ENCODE results near the gene EN2.
"Not testable (repeated sequence)": the region's sequence is repeated elsewhere in the genome, so short reads cannot be mapped to it uniquely, and the experiment has no call there.

The EN2 gene

DNA sequence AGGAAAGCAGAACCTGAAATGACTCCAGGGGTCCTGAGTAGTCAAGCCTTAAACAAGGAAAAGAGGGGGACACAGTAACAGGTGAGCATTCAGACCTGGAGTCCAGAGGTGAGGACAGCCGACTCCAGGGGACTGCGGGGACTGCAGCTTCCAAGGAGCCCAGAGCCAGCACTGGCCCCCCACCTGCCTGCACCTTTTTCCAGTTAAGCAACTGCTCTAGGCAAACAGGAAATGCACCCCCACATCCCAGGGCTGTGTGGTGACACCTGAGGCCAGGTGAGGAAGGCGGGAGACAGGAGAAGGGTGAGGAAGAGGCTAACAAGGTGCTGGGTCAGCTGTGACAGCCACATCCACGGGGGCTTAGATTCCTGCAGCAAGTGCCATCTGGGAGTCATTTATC lies 20.1 kb upstream of the EN2 start:
- Mint-ChIP-seq H3K36me3 (no peaks in the 10 kb centered on the region), H3K9me3 (no peaks in the 10 kb centered on the region), H3K4me1 (no peaks in the 10 kb centered on the region), H3K27me3 (peaks cover 62% of the 10 kb centered on the region), H3K27ac (no peak overlapping the region), H3K4me3 (no peak overlapping the region)
- no peak for DNase-seq
- CTCF ChIA-PET = no interaction called here

- H3K36me3 Mint-ChIP-seq = no peaks in the 10 kb centered on the region
- CTCF ChIA-PET = no interaction called here
- no peaks in the 10 kb centered on the region for H3K9me3 Mint-ChIP-seq
- no peak for DNase-seq
- H3K4me1 Mint-ChIP-seq = no peaks in the 10 kb centered on the region
- no peak overlapping the region for H3K4me3 Mint-ChIP-seq
- H3K27ac Mint-ChIP-seq = no peak overlapping the region
- peaks cover 62% of the 10 kb centered on the region for H3K27me3 Mint-ChIP-seq
These were observed 19.2 kb upstream of the EN2 start for GRCh38 chr7:155438777-155439176.

DNA sequence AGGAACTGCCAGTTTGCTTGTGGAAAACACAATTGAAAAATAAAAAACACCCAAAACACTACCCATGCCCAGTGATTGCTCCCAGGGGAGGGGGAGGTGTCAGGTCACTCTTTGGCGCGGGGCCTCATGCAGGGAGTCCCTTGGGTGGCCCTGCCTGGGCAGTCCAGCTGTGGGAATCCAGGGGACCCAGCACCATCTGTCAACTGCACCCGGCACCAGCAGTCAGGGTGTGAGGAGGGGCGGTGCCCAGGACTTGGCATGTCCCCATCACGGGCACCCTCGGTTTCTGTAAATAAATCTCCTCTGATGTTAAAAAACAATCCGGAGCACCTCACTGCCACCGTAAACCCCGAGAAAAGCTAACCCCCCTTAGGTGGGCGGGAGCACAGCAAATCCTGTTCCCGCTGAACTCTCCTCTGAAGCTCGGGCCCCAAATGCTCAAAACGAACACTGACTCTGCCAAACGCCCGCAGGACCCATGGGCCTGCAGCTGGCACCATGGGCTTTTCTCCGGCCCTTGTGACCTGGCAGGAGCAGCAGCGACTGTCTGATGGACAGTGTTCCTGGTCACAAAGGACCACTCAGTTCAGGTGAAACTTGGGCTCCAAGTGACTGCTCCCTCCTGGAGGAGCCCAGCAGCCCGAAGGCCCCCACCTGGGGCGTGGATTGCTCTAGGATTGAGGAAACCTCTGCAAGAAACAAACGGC lies 18.5 kb upstream of the EN2 start:
- Mint-ChIP-seq H3K4me1 (no peaks in the 10 kb centered on the region), H3K36me3 (no peaks in the 10 kb centered on the region), H3K4me3 (no peak overlapping the region), H3K27me3 (peaks cover 62% of the 10 kb centered on the region), H3K9me3 (no peaks in the 10 kb centered on the region), H3K27ac (no peak overlapping the region)
- no peak for DNase-seq
- CTCF ChIA-PET = no interaction called here

DNA sequence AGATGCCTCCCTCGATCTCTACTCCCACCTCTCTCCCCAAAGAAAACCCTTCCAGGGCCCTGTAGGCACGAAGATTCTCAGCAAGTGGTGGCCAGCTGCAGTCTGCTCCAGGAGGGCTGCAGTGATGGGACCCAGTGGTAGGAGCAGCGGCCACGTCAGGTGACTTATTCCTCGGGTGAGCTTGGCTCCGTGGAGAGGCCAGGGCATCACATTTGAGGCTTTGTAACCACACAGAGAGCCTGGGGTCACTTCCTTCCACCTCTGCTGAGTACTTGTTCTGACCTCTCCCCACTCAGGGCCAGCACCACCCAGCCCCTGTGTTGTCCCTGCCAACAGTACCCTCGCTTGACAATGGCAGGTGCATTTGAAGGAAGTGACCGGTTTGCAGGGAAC lies 17.9 kb upstream of the EN2 start:
- no peak overlapping the region for H3K27ac Mint-ChIP-seq
- no peak overlapping the region for H3K4me3 Mint-ChIP-seq
- CTCF ChIA-PET = no interaction called here
- H3K9me3 Mint-ChIP-seq = no peaks in the 10 kb centered on the region
- no peaks in the 10 kb centered on the region for H3K4me1 Mint-ChIP-seq
- H3K36me3 Mint-ChIP-seq = no peaks in the 10 kb centered on the region
- peaks cover 68% of the 10 kb centered on the region for H3K27me3 Mint-ChIP-seq
- no peak for DNase-seq

DNA sequence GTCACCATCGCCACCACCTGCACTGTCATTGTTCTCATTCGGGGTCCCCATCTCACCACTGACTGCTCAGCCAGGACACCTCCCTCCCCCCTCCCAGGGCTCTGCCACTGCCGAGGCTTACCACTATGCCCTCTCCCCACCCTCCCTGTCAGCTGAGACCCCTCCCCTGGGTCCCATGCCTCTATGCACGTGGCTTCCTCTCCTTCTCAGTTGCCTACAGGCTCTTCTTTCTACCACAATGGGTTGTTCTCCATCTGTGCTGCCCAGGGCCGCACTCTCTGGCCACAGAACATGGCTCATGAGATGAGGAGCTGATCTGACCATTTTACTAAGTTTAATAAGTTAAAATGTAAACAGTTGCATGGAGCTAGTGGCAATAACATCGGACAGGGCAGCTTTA lies 16.1 kb upstream of the EN2 start:
- CTCF ChIA-PET = no interaction called here
- Mint-ChIP-seq H3K4me1 (no peaks in the 10 kb centered on the region), H3K27ac (no peak overlapping the region), H3K27me3 (peaks cover 78% of the 10 kb centered on the region), H3K36me3 (no peaks in the 10 kb centered on the region), H3K9me3 (no peaks in the 10 kb centered on the region), H3K4me3 (no peak overlapping the region)
- no peak for DNase-seq

- CTCF ChIA-PET = interaction anchor here (0.5 kb wide), 1 partner anchor 884 kb away, joined by 3 read pairs; no protein-coding TSS in a partner anchor
- Mint-ChIP-seq H3K4me1 (no peaks in the 10 kb centered on the region), H3K9me3 (no peaks in the 10 kb centered on the region), H3K27me3 (peaks cover 80% of the 10 kb centered on the region), H3K27ac (no peak overlapping the region), H3K4me3 (no peak overlapping the region), H3K36me3 (no peaks in the 10 kb centered on the region)
- no peak for DNase-seq
These were observed 13.2 kb upstream of the EN2 start for GRCh38 chr7:155444746-155445145.

DNA sequence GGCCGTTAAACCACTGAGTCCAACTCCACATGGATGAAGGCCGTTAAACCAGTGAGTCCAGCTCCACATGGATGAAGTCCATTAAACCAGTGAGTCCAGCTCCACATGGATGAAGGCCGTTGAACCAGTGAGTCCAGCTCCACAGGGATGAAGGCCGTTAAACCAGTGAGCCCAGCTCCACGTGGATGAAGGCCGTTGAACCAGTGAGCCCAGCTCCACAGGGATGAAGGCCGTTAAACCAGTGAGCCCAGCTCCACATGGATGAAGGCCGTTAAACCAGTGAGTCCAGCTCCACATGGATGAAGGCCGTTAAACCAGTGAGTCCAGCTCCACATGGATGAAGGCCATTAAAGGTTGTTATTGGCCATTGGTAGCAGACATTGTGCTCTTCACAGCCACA lies 12.3 kb upstream of the EN2 start:
- H3K4me3 Mint-ChIP-seq, H3K9me3 Mint-ChIP-seq, H3K4me1 Mint-ChIP-seq, H3K36me3 Mint-ChIP-seq, H3K27ac Mint-ChIP-seq, DNase-seq, CTCF ChIA-PET: not testable (repeated sequence)
- H3K27me3 Mint-ChIP-seq = peaks cover 80% of the 10 kb centered on the region

- H3K4me3 Mint-ChIP-seq = peak overlapping the region; percentile 27
- H3K9me3 Mint-ChIP-seq = no peaks in the 10 kb centered on the region
- H3K36me3 Mint-ChIP-seq = no peaks in the 10 kb centered on the region
- no peaks in the 10 kb centered on the region for H3K4me1 Mint-ChIP-seq
- DNase-seq = no peak
- CTCF ChIA-PET = interaction anchor here (0.9 kb wide), 1 partner anchor 18 kb away, joined by 3 read pairs; no protein-coding TSS in a partner anchor
- peak overlapping the region; percentile 83 for H3K27ac Mint-ChIP-seq
- peaks cover 84% of the 10 kb centered on the region for H3K27me3 Mint-ChIP-seq
These were observed 10.3 kb upstream of the EN2 start for GRCh38 chr7:155447603-155448002.

- CTCF ChIA-PET = no interaction called here
- Mint-ChIP-seq H3K36me3 (no peaks in the 10 kb centered on the region), H3K27ac (no peak overlapping the region), H3K4me1 (no peaks in the 10 kb centered on the region), H3K27me3 (peaks cover 88% of the 10 kb centered on the region), H3K9me3 (no peaks in the 10 kb centered on the region), H3K4me3 (no peak overlapping the region)
- no peak for DNase-seq
These were observed 9.3 kb upstream of the EN2 start for GRCh38 chr7:155448632-155449007.

DNA sequence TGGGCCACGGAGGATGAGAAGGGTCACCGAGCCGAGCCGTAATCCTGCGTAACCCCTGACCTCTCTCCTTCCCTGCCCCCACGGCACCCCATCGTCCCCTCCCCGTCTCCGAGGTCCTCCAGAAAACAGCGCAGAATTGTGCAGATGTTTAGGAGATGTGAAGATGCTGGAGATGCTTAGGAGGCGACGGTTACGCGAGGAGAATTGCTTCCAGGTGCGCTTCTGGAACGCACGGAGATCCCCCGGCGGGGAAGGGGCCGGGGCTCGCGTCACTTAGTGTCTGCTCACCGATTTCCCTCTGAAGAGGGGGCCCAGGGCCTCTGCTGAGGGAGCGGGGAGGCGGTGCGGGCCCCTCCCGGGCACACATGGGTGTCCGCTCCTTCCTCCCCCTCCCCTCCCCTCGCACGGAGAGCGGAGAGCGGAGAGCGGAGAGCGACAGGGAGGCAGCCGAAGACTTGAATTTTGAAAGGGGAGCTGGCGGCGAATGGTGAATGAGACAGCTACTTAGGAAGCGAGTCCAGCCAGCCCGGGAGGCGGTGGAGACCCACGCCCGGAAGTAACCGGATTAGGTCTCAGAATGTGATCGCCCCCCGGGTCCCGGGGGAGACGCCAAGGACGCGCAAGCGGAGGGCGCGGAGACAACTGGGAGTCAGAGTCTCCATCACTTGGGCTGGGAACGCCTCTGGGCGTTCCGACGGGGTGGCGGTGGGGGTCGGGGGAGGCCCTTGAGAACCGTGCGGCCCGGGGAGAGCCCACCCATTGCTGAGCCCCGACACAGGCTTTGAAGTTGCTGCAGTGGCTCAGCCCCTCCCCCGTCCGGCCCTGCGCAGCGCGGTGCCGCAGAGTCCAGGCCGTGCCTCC lies 8.7 kb upstream of the EN2 start:
- Mint-ChIP-seq H3K4me1 (no peaks in the 10 kb centered on the region), H3K36me3 (no peaks in the 10 kb centered on the region), H3K27ac (no peak overlapping the region), H3K4me3 (no peak overlapping the region), H3K9me3 (no peaks in the 10 kb centered on the region), H3K27me3 (peaks cover 94% of the 10 kb centered on the region)
- no peak for DNase-seq
- CTCF ChIA-PET = no interaction called here

DNA sequence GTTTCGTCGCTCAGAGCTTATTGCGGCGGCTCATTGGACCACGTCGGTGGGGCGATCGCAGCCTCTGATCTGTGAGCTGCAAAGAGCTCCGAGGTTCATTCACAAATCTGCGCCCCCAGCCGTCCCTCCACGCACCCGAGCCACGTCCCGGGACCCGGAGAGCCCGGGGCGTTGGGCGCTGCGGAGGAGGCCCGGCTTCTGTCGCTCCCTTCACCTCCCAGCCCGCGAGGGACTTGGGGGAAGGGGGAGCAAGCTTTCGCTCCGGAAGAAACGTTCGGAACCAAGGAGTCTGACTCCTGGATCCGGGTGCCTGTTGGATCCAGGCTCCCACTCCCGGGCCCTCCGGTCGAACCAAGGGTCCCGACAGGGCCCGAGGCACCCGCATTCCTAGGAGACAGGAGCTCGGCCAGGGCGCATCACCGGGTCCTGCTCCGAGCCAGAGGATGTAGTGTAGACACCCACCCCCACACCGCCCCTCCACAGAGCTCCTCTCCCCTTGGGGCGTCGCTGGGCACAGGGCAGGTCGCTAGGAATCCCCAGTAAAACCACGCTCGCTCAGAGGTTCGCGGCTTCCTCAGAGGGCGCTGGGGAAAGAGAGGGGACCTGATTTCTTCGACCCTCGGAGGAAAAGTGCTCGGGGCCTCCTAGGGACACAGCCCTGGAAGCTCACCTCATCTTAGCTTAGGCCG lies 7.9 kb upstream of the EN2 start:
- Mint-ChIP-seq H3K9me3 (no peaks in the 10 kb centered on the region), H3K36me3 (no peaks in the 10 kb centered on the region), H3K27ac (no peak overlapping the region), H3K4me3 (no peak overlapping the region), H3K4me1 (no peaks in the 10 kb centered on the region), H3K27me3 (peaks cover 96% of the 10 kb centered on the region)
- CTCF ChIA-PET = no interaction called here
- DNase-seq = no peak

DNA sequence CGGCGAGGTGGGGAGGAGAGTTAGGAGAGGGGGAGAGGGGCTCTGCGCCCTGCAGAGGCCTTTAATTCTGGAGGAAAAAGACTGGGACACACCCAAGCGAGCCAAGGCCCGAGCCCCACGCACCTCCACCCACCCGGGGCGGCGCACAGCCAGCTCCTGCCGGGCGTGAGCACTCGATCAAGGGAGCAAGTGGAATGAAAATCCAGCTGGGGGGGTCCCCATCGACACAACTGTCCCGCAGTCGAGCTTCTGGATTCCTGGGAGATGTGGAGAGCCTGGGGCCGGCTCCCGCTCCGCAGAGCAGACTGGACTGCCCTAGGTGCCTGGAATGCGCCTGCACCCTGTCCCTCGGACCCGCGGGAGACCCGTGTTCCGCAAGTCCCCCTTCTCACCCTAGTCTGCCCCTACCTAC lies 7.4 kb upstream of the EN2 start:
- no peak overlapping the region for H3K4me3 Mint-ChIP-seq
- H3K9me3 Mint-ChIP-seq = no peaks in the 10 kb centered on the region
- CTCF ChIA-PET = interaction anchor here (1.3 kb wide), 1 partner anchor 70 kb away, joined by 3 read pairs; no protein-coding TSS in a partner anchor
- H3K36me3 Mint-ChIP-seq = no peaks in the 10 kb centered on the region
- no peaks in the 10 kb centered on the region for H3K4me1 Mint-ChIP-seq
- peaks cover 96% of the 10 kb centered on the region for H3K27me3 Mint-ChIP-seq
- DNase-seq = no peak
- H3K27ac Mint-ChIP-seq = no peak overlapping the region

DNA sequence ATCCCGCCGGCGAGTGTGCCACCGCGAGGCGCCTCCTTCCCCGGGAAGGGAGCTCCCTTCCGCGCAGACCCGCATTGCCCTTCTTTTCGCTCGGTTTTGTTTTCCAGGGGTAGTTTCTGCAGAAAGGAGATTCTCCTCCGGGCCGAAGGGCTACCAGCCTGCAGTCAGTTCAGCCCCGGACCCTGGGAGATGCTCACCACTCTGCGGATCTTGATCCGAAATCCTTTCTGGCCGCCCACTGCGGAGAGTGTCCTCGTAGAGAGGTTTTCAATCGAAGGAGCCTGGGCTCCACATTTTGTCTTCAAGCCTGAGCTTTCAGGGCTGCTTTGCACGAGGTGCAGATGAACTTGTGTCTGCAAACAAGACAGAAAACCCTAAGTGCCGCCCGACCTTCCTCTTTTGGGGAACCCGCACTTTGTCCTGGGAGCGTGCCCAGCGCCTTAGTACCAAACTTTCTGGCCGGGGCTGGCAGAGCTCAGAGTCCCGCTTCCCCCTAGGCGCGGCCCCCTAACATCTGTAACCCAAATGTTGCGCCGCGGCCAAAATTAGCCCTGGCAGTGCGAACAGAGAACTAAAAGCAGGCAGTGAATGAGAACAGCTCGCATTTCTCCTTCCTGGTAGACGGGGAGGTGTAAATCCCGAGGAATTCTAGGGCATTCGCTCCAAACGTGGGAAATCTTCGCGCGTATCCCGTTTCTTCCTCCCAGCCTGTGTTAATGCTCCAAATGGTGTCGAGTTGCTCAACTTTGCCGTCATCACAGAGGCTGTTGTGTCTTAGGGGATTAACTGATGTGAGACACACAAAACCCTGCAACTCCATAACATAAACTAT lies 6.7 kb upstream of the EN2 start:
- peaks cover under 1% of the 10 kb centered on the region for H3K4me1 Mint-ChIP-seq
- DNase-seq = no peak
- CTCF ChIA-PET = interaction anchor here (1.2 to 1.3 kb wide), 2 partner anchors 56 to 71 kb away, joined by 3 read pairs; no protein-coding TSS in a partner anchor
- no peaks in the 10 kb centered on the region for H3K36me3 Mint-ChIP-seq
- peaks cover 98% of the 10 kb centered on the region for H3K27me3 Mint-ChIP-seq
- H3K27ac Mint-ChIP-seq = peak overlapping the region; percentile 52
- H3K4me3 Mint-ChIP-seq = no peak overlapping the region
- no peaks in the 10 kb centered on the region for H3K9me3 Mint-ChIP-seq

- CTCF ChIA-PET = interaction anchor here (1.2 to 1.3 kb wide), 2 partner anchors 55 to 72 kb away, joined by 3 read pairs; no protein-coding TSS in a partner anchor
- H3K9me3 Mint-ChIP-seq = no peaks in the 10 kb centered on the region
- peaks cover 5% of the 10 kb centered on the region for H3K4me1 Mint-ChIP-seq
- DNase-seq = no peak
- no peak overlapping the region for H3K4me3 Mint-ChIP-seq
- no peaks in the 10 kb centered on the region for H3K36me3 Mint-ChIP-seq
- H3K27me3 Mint-ChIP-seq = peaks cover 100% of the 10 kb centered on the region
- no peak overlapping the region for H3K27ac Mint-ChIP-seq
These were observed 6.1 kb upstream of the EN2 start for GRCh38 chr7:155451840-155452239.
